ENCODE measurements around the gene MN1.

MN1 gene

GRCh38 chr22:27775758-27776649, 25.6 kb downstream of the MN1 start:
- Histone ChIP-seq H3K4me3 (ENCODE audit: low read depth in 1 of 2, low read length in 2 of 2) (peak overlapping the region in 1 of 2 donors; percentile 5), H3K4me1 (ENCODE audit: insufficient read depth, low read length) (peaks cover 19% of the 10 kb centered on the region), H3K9ac (ENCODE audit: low read length) (no peak overlapping the region), H3K27me3 (ENCODE audit: control insufficient read depth in 1 of 2, insufficient read depth in 2 of 2, low read length in 2 of 2) (no peaks in the 10 kb centered on the region), H3K27ac (ENCODE audit: low read depth, low read length) (peak overlapping the region; percentile 30), H3K36me3 (ENCODE audit: insufficient read depth, low read length) (no peaks in the 10 kb centered on the region), H3K9me3 (ENCODE audit: low read length) (no peaks in the 10 kb centered on the region)

GRCh38 chr22:27775087-27775698, 26.4 kb downstream of the MN1 start:
- Histone ChIP-seq H3K9ac (ENCODE audit: low read length) (no peak overlapping the region), H3K36me3 (ENCODE audit: insufficient read depth, low read length) (no peaks in the 10 kb centered on the region), H3K27ac (ENCODE audit: low read depth, low read length) (no peak overlapping the region), H3K4me1 (ENCODE audit: insufficient read depth, low read length) (peaks cover 19% of the 10 kb centered on the region), H3K4me3 (ENCODE audit: low read depth in 1 of 2, low read length in 2 of 2) (peak overlapping the region in 1 of 2 donors; percentile 5), H3K27me3 (ENCODE audit: control insufficient read depth in 1 of 2, insufficient read depth in 2 of 2, low read length in 2 of 2) (no peaks in the 10 kb centered on the region), H3K9me3 (ENCODE audit: low read length) (no peaks in the 10 kb centered on the region)

GRCh38 chr22:27774200-27774599, 27.4 kb downstream of the MN1 start:
- Histone ChIP-seq H3K27ac (ENCODE audit: low read depth, low read length) (no peak overlapping the region), H3K4me1 (ENCODE audit: insufficient read depth, low read length) (peaks cover 19% of the 10 kb centered on the region), H3K36me3 (ENCODE audit: insufficient read depth, low read length) (no peaks in the 10 kb centered on the region), H3K27me3 (ENCODE audit: control insufficient read depth in 1 of 2, insufficient read depth in 2 of 2, low read length in 2 of 2) (no peaks in the 10 kb centered on the region), H3K9me3 (ENCODE audit: low read length) (no peaks in the 10 kb centered on the region), H3K9ac (ENCODE audit: low read length) (no peak overlapping the region), H3K4me3 (ENCODE audit: low read depth in 1 of 2, low read length in 2 of 2) (no peak overlapping the region)

- no peaks in the 10 kb centered on the region for H3K27me3 ChIP-seq (ENCODE audit: control insufficient read depth in 1 of 2, insufficient read depth in 2 of 2, low read length in 2 of 2)
- no peak overlapping the region for H3K27ac ChIP-seq (ENCODE audit: low read depth, low read length)
- H3K36me3 ChIP-seq (ENCODE audit: insufficient read depth, low read length), result no peaks in the 10 kb centered on the region
- H3K4me3 ChIP-seq (ENCODE audit: low read depth in 1 of 2, low read length in 2 of 2), result no peak overlapping the region
- H3K9ac ChIP-seq (ENCODE audit: low read length), result no peak overlapping the region
- peaks cover 11% of the 10 kb centered on the region for H3K4me1 ChIP-seq (ENCODE audit: insufficient read depth, low read length)
- H3K9me3 ChIP-seq (ENCODE audit: low read length), result no peaks in the 10 kb centered on the region
Observed at GRCh38 chr22:27772984-27773498, 28.5 kb downstream of the MN1 start.

- peaks cover 11% of the 10 kb centered on the region for H3K4me1 ChIP-seq (ENCODE audit: insufficient read depth, low read length)
- H3K27me3 ChIP-seq (ENCODE audit: control insufficient read depth in 1 of 2, insufficient read depth in 2 of 2, low read length in 2 of 2), result no peaks in the 10 kb centered on the region
- H3K9me3 ChIP-seq (ENCODE audit: low read length), result no peaks in the 10 kb centered on the region
- no peaks in the 10 kb centered on the region for H3K36me3 ChIP-seq (ENCODE audit: insufficient read depth, low read length)
- H3K4me3 ChIP-seq (ENCODE audit: low read depth in 1 of 2, low read length in 2 of 2), result no peak overlapping the region
- no peak overlapping the region for H3K27ac ChIP-seq (ENCODE audit: low read depth, low read length)
- no peak overlapping the region for H3K9ac ChIP-seq (ENCODE audit: low read length)
Observed at GRCh38 chr22:27772081-27772983, 29.2 kb downstream of the MN1 start.

GRCh38 chr22:27771637-27772036, 29.9 kb downstream of the MN1 start:
- Histone ChIP-seq H3K27ac (ENCODE audit: low read depth, low read length) (no peak overlapping the region), H3K36me3 (ENCODE audit: insufficient read depth, low read length) (no peaks in the 10 kb centered on the region), H3K9ac (ENCODE audit: low read length) (no peak overlapping the region), H3K9me3 (ENCODE audit: low read length) (no peaks in the 10 kb centered on the region), H3K4me3 (ENCODE audit: low read depth in 1 of 2, low read length in 2 of 2) (no peak overlapping the region), H3K4me1 (ENCODE audit: insufficient read depth, low read length) (peaks cover 11% of the 10 kb centered on the region), H3K27me3 (ENCODE audit: control insufficient read depth in 1 of 2, insufficient read depth in 2 of 2, low read length in 2 of 2) (no peaks in the 10 kb centered on the region)

GRCh38 chr22:27769012-27769411, 32.5 kb downstream of the MN1 start:
- Histone ChIP-seq H3K9me3 (ENCODE audit: low read length) (no peaks in the 10 kb centered on the region), H3K9ac (ENCODE audit: low read length) (no peak overlapping the region), H3K4me1 (ENCODE audit: insufficient read depth, low read length) (no peaks in the 10 kb centered on the region), H3K27ac (ENCODE audit: low read depth, low read length) (no peak overlapping the region), H3K27me3 (ENCODE audit: control insufficient read depth in 1 of 2, insufficient read depth in 2 of 2, low read length in 2 of 2) (no peaks in the 10 kb centered on the region), H3K4me3 (ENCODE audit: low read depth in 1 of 2, low read length in 2 of 2) (no peak overlapping the region), H3K36me3 (ENCODE audit: insufficient read depth, low read length) (no peaks in the 10 kb centered on the region)

GRCh38 chr22:27768027-27768653, 33.4 kb downstream of the MN1 start:
- Histone ChIP-seq H3K9ac (ENCODE audit: low read length) (no peak overlapping the region), H3K36me3 (ENCODE audit: insufficient read depth, low read length) (no peaks in the 10 kb centered on the region)

GRCh38 chr22:27766679-27767078, 34.9 kb downstream of the MN1 start:
- H3K4me3 ChIP-seq (ENCODE audit: low read depth in 1 of 2, low read length in 2 of 2), result no peak overlapping the region
- H3K27ac ChIP-seq (ENCODE audit: low read depth, low read length), result no peak overlapping the region
- no peaks in the 10 kb centered on the region for H3K36me3 ChIP-seq (ENCODE audit: insufficient read depth, low read length)
- no peak overlapping the region for H3K9ac ChIP-seq (ENCODE audit: low read length)
- no peaks in the 10 kb centered on the region for H3K9me3 ChIP-seq (ENCODE audit: low read length)
- no peaks in the 10 kb centered on the region for H3K27me3 ChIP-seq (ENCODE audit: control insufficient read depth in 1 of 2, insufficient read depth in 2 of 2, low read length in 2 of 2)
- H3K4me1 ChIP-seq (ENCODE audit: insufficient read depth, low read length), result no peaks in the 10 kb centered on the region

More at GRCh38 chr22:27768027-27768653, 33.4 kb downstream of the MN1 start:
- Histone ChIP-seq H3K27me3 (ENCODE audit: control insufficient read depth in 1 of 2, insufficient read depth in 2 of 2, low read length in 2 of 2) (no peaks in the 10 kb centered on the region), H3K9me3 (ENCODE audit: low read length) (no peaks in the 10 kb centered on the region), H3K4me3 (ENCODE audit: low read depth in 1 of 2, low read length in 2 of 2) (no peak overlapping the region), H3K4me1 (ENCODE audit: insufficient read depth, low read length) (no peaks in the 10 kb centered on the region), H3K27ac (ENCODE audit: low read depth, low read length) (no peak overlapping the region)

- Histone ChIP-seq H3K9me3 (ENCODE audit: low read length) (no peaks in the 10 kb centered on the region), H3K27ac (ENCODE audit: low read depth, low read length) (no peak overlapping the region), H3K4me3 (ENCODE audit: low read depth in 1 of 2, low read length in 2 of 2) (no peak overlapping the region), H3K9ac (ENCODE audit: low read length) (no peak overlapping the region), H3K27me3 (ENCODE audit: control insufficient read depth in 1 of 2, insufficient read depth in 2 of 2, low read length in 2 of 2) (no peaks in the 10 kb centered on the region), H3K4me1 (ENCODE audit: insufficient read depth, low read length) (no peaks in the 10 kb centered on the region), H3K36me3 (ENCODE audit: insufficient read depth, low read length) (no peaks in the 10 kb centered on the region)
Observed at GRCh38 chr22:27765706-27766291, 35.8 kb downstream of the MN1 start.
